ENCODE results near the gene TNFRSF18. TPM values are rescaled to one million over a fixed set of nuclear protein-coding genes. Genes with fewer than 3 reads are reported as not detected.
A peak's percentile ranks its signal among the peaks of the same experiment; 100 is the strongest.

The TNFRSF18 gene, protein sequence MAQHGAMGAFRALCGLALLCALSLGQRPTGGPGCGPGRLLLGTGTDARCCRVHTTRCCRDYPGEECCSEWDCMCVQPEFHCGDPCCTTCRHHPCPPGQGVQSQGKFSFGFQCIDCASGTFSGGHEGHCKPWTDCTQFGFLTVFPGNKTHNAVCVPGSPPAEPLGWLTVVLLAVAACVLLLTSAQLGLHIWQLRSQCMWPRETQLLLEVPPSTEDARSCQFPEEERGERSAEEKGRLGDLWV
- polyA plus RNA-seq (2012; ENCODE audit: insufficient read depth, insufficient read length, low read depth) = not detected

DNA sequence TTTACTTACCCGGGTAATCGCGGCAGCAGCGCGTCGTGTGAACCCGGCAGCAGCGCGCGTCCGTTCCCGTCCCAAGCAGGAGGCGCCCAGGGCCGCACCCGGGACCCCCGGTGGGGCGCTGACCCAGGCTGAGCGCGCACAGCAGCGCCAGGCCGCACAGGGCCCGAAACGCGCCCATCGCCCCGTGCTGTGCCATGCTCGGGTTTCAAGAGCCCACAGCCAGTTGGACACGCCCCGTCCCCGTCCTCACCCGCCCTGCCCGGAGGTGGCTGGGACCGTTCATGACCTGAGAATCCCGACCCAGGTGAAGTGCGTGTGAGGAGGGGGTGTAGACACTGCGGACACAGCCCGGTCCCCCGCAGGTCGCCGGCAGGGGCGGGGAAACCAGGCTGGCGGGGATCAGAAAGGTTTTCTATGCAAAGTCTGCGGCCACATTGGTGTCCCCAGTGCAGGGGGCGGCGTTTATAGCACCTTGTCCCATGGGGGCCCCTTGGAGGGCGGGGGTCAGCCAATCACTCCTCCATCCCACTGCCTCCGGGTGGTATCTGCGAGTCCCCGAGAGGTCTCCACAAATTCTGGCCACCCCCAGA, at the start of gene TNFRSF18:
TSS of gene TNFRSF18 (minus strand) at position 217 of the 590 bp plus-strand sequence. CDS start at position 196, 21 bp downstream.
- H3K36me3 ChIP-seq = no peaks in the 10 kb centered on the region
- TF ChIP-seq, protein P1, sequence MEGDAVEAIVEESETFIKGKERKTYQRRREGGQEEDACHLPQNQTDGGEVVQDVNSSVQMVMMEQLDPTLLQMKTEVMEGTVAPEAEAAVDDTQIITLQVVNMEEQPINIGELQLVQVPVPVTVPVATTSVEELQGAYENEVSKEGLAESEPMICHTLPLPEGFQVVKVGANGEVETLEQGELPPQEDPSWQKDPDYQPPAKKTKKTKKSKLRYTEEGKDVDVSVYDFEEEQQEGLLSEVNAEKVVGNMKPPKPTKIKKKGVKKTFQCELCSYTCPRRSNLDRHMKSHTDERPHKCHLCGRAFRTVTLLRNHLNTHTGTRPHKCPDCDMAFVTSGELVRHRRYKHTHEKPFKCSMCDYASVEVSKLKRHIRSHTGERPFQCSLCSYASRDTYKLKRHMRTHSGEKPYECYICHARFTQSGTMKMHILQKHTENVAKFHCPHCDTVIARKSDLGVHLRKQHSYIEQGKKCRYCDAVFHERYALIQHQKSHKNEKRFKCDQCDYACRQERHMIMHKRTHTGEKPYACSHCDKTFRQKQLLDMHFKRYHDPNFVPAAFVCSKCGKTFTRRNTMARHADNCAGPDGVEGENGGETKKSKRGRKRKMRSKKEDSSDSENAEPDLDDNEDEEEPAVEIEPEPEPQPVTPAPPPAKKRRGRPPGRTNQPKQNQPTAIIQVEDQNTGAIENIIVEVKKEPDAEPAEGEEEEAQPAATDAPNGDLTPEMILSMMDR (IDR thresholded peaks at IDR 0.05; ENCODE audit: low read depth, low read length) = no peak
- H3K27me3 ChIP-seq = peaks cover 20% of the 10 kb centered on the region
- no peaks in the 10 kb centered on the region for H3K4me1 ChIP-seq
- peak; percentile 11 for DNase-seq
- H3K9me3 ChIP-seq = no peaks in the 10 kb centered on the region
- H3K4me3 ChIP-seq (ENCODE audit: low read depth, low read length) = no peak within 1 kb of the TSS

DNA sequence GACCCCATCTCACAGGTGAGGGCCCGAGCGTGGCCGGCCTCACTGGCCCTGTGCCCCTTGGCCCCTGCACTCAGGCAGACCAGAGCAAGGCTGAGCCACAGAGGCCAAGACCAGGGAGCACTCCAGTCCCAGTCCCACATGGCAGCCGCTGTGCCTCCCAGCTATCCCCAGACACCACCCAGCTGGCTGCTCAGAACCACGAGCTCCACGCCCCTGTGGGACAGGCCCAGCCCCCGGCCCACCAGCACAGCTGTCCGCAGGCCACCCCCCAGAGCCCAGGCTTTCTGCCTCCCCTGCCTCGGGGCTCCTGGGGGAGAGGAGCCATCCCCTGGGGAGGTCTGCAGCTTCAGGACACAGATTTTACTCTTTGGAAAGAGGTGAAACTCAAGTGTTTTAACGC, 49.2 kb upstream of the TNFRSF18 start:
- Histone ChIP-seq H3K4me1 (no peaks in the 10 kb centered on the region), H3K4me3 (ENCODE audit: low read depth, low read length) (no peak overlapping the region), H3K27me3 (no peaks in the 10 kb centered on the region), H3K36me3 (peaks cover 52% of the 10 kb centered on the region), H3K9me3 (no peaks in the 10 kb centered on the region)
- no peak for DNase-seq
- TF ChIP-seq, protein P1 (IDR thresholded peaks at IDR 0.05; ENCODE audit: low read depth, low read length) = no peak

DNA sequence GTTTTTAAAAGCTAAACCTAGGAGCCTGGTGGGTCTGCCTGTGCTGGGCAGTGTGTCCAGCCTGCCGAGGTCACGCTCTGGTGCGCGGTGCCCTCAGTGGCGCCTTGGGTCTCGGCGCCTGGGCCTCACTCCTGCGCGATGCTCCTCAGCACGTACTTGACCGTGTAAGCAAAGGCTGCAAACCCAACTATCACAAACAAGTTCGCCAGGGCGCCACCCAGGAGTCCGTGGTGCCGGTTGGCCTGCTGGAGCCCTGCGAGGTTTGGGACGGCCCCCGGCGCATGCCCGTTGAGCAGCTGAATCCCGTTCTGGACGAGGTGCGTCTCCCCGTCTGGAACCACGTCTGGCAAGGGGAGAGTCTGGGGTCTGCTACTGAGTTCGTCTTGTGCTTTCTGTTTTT, 48.7 kb upstream of the TNFRSF18 start:
- Histone ChIP-seq H3K9me3 (no peaks in the 10 kb centered on the region), H3K4me1 (no peaks in the 10 kb centered on the region), H3K36me3 (peaks cover 46% of the 10 kb centered on the region), H3K4me3 (ENCODE audit: low read depth, low read length) (no peak overlapping the region), H3K27me3 (no peaks in the 10 kb centered on the region)
- TF ChIP-seq, protein P1 (IDR thresholded peaks at IDR 0.05; ENCODE audit: low read depth, low read length) = no peak
- no peak for DNase-seq

- DNase-seq = no peak
- TF ChIP-seq, protein P1 (IDR thresholded peaks at IDR 0.05; ENCODE audit: low read depth, low read length) = no peak
- Histone ChIP-seq H3K4me3 (ENCODE audit: low read depth, low read length) (no peak overlapping the region), H3K9me3 (no peaks in the 10 kb centered on the region), H3K4me1 (no peaks in the 10 kb centered on the region), H3K36me3 (peaks cover 42% of the 10 kb centered on the region), H3K27me3 (no peaks in the 10 kb centered on the region)
Measured at GRCh38 chr1:1254667-1254998, 48.2 kb upstream of the TNFRSF18 start.

- H3K36me3 ChIP-seq = peaks cover 42% of the 10 kb centered on the region
Measured at GRCh38 chr1:1253972-1254666, 47.7 kb upstream of the TNFRSF18 start.

More at GRCh38 chr1:1253972-1254666, 47.7 kb upstream of the TNFRSF18 start:
- Histone ChIP-seq H3K4me3 (ENCODE audit: low read depth, low read length) (no peak overlapping the region), H3K27me3 (no peaks in the 10 kb centered on the region), H3K4me1 (no peaks in the 10 kb centered on the region), H3K9me3 (no peaks in the 10 kb centered on the region)
- no peak for DNase-seq
- TF ChIP-seq, protein P1 (IDR thresholded peaks at IDR 0.05; ENCODE audit: low read depth, low read length) = no peak
